ENCODE data around the gene GAS2.
A peak's percentile ranks its signal among the peaks of the same experiment; 100 is the strongest.

GAS2 gene

GRCh38 chr11:22730319-22730718 is 63.9 kb downstream of the GAS2 start:
- DNase-seq, result no peak

- no peak for DNase-seq
Observed at GRCh38 chr11:22732588-22732987, 66.2 kb downstream of the GAS2 start.

DNA sequence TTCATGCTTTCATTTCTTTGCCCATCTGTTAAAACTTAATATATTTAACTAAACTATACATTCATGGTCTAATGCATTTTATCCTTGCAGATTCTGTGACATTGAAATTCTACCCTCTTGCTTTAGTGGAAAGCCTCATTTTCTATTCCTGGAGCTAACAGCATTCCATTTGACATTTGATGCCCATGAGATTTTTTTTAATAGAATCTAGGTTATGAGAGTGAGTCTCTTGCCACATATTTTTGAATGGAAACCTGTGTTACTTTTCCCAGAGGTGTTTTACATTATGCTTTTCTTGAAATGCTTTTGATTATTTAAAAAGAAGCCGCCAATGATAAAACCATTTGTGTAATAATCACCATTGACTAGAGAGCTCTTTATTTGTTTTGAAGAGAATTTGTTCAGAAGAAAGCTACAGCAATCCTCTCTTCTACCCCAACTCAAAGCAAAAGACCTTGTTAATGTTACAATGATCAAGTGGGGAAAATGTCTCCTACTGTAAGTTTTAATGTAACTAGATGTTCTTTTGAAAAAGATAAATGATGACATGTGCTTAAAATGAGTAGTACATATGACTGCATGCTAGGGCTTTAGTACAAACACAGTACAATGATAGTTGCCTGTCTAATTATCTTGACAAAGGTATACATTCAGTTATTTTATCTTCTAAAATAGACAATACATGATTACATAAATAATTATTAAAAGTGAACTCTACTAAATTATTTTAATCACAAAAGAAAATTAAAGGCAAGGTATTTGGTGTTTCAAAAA is 67.3 kb downstream of the GAS2 start:
- DNase-seq, result no peak

- no peak for DNase-seq
Observed at GRCh38 chr11:22734628-22735345, 68.4 kb downstream of the GAS2 start.

DNA sequence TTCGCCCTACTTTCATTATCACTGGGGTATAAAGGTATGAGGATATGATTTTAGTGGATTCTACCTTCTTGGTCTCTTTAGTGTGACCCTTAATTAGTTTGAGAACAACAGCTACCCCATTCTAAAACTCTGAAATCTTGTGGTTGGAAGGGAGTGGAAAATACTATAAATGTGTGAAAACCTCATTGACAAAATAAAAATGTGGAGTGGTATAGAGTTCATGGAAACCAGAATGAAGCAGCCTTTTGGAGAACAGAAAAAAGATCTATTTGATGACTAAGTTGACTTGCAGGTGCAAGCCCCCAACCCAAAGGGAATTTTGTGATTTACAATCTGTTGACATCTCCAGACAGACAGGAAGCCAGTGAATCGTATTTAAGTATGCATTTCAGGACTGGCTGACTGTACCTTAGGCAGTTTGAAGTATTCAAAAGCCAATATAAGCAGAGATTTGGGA is 75.8 kb downstream of the GAS2 start:
- DNase-seq, result no peak

DNA sequence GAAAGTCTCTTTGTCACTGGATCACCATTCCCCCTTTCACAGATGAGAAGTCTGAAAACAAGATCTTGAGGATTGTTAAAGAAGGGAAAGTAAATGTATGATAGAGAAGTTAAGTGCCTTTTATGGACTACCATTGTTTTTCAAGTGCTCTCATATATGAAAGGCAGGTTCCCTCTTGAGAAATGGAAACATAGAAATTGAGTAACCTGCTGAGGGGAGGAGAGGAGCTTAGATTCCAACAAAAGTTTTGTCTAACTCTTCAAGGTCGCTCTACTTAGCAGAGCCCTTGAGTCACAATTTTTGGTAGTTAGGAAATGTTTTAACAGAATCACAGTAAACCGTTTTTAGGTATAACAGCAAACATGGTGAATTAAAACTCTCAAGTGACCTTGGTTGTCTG is 83.1 kb downstream of the GAS2 start:
- no peak for DNase-seq

GRCh38 chr11:22752908-22753310 is 86.5 kb downstream of the GAS2 start:
- DNase-seq, result no peak

GRCh38 chr11:22753416-22753815 is 87.0 kb downstream of the GAS2 start:
- no peak for DNase-seq

GRCh38 chr11:22761066-22761465 is 94.7 kb downstream of the GAS2 start:
- DNase-seq, result no peak

DNA sequence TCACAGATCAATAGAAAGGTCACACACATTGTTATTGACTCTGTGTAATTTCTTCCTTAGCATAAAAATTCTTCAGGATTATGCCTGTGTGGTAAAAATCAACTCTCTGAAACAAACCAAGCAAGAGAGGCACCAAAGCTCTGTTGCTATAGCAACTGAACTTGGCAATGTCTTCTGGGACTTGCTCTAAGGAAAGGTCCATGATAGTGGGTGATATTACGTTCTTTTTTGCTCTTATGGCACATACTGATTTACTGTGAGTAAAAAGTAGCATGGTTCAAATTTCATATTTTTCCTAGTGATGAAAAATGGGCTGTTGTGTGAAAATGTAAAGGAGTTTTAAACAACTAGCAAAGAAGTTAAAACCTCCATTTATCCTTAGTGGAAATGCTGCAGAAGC is 96.8 kb downstream of the GAS2 start:
- no peak for DNase-seq

- DNase-seq, result no peak
Observed at GRCh38 chr11:22764735-22765134, 98.3 kb downstream of the GAS2 start.

DNA sequence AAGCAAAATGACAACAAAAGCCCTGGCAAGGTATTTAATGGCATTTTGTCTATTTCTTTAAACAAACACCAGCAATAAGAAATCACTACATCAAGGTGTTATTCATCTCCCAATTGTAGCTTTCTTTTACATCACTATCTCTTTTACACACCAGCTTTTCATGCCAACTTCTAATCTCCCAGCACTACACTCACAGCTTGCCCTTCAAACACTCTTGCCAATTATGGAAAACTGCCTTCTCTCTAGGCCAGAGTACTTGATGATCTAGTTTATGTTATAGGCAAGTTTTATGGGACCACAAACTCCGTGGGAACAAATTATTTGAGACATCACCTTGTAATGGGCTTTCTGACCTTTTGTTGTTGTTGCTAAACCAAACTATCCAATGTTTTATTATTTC is 101.9 kb downstream of the GAS2 start:
- no peak for DNase-seq

GRCh38 chr11:22769081-22769480 is 102.7 kb downstream of the GAS2 start:
- DNase-seq, result no peak

- no peak for DNase-seq
Observed at GRCh38 chr11:22774716-22775115, 108.3 kb downstream of the GAS2 start.

GRCh38 chr11:22775248-22775647 is 108.8 kb downstream of the GAS2 start:
- no peak for DNase-seq

DNA sequence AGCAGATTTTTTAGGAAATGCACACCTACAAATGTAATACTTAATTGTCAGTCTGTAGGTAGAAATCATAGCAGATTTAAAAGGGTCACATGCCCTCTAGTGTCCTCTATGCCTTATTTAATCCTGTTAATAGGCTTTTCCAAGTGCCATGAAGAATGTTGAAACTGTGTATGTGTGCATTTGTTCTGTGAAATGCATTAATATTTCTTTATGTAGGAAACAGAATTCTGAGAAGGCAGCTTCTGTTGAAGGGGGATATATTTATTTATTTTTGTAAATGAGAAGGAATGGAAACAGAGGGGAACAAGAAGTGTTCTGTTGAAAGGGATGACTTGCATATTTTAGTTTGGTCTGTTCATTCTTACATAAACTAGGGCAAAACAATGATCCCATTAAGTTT is 112.2 kb downstream of the GAS2 start:
- no peak for DNase-seq

DNA sequence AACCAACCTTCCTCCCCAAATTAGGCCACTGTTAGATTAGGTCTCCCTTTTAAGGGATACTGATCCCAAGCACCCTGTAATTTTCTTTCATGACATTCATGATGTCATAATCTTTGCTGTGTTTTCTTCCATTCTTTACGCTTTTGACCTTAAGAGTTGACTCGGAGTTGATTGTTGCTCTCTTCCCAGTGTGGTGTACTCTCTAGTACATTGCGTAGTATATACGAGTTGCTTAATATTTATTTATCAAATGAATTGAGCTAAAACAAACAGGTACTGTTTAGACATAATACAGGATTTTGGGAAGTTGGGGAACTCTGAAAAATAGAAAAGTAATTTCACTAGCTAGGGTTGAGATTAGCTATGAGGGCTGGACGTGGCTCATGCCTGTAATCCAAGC is 113.4 kb downstream of the GAS2 start:
- DNase-seq, result no peak

- DNase-seq, result no peak
Observed at GRCh38 chr11:22780952-22781593, 114.7 kb downstream of the GAS2 start.

- no peak for DNase-seq
Observed at GRCh38 chr11:22785251-22785650, 118.8 kb downstream of the GAS2 start.

DNA sequence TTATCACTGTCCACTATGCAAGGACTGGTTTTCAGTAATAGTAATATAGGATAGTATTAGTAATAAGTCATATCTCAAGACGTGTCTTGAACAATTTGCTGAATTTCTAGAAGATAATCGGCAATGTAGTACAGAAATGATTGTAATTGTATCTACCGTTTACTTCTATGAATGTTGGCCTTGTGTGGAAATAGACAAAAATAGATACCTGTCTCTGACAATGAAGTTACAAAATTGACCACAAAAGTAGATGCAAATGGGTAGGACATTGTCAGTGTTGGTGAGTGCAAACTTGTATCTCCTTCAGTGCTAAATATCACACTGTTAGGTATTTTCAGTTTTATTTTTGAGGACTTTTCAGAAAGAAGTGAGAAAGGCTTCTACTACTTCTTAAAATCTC is 120.1 kb downstream of the GAS2 start:
- DNase-seq, result no peak

DNA sequence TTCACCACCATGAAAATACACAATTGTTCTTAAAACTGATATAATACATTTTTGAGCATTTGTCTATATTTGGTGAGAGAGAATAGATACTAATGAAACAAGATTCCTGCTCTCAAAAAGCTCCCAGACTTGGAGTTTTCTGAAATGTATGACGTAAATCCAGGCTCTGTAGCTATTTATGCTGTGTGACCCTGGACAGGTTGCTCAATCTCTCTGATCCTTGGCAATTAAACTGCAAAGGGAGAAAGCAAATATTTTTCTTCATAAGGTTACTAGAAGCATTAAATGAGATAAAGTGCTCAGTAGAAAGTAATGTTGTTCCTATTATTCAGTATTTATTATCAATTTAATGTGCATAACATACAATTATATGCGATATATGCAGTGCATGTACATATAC is 120.6 kb downstream of the GAS2 start:
- DNase-seq, result no peak

DNA sequence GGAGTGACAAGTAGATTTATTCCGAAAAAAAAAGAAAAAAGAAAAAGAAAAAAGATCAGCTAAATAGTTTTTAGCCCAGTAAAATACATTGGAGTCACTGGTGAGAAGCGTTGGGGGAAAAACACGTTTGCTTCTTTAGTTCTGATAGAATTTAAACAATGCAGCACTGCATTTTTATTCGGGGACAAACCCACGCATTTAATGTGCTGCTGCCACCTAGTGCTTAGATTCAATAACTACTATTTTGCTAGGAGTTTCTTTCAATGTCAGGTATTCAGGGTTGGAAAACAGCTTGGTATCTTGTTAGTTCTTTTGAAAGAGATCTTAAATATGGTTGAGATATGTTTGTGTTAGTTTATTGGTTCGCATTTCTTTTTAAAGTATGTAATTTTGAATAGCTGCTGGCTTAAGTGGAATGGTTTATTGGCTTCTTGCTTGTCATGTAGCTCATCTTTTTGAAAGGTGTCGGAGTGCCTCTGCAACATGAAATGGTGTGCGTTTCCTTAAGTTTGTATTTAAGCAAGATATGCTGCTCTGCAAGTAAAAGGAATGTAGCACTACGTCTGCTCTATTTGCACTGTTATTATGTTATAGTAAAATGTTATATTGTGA is 121.2 kb downstream of the GAS2 start:
- DNase-seq, result peak; percentile 5 to 30

DNA sequence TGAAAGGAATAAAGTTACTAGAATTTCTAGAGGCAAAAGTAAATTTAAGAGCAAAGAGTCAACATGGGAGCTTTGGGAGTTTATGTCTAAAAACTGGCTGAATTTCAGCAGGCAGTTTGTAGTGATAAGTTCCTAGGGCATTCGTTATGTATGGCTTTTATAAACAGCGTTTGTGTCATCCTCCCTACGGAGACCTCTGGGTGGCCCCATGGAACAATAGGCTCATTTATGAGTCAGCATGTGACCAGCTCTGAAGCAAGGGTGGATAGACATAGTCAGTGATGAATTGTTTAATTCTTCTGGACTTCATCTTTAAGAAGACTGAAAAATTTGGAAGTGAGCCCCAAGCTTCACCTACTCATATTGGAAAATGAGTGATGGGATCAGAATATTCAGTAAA is 126.1 kb downstream of the GAS2 start:
- no peak for DNase-seq

DNA sequence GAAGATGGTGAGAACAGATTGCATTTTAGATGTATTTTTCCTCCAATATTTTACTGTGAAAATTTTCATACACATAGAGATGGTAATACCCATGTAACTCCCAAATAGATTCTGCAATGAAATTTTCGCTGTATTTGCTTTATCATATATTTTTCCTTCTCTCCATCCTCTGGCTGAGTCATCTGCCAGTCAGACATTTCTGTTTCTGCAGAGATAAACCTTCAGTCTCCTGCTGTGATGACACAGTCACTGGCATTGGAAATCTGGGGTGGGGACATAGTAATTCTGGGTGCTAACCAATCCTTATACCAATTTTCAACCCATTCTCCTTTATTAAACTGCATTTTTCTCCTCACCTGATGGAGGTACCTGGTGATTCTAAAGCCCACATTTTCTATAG is 129.5 kb downstream of the GAS2 start:
- no peak for DNase-seq

All from stimulated activated CD4-positive, alpha-beta T cell treated with anti-CD3 and anti-CD28 coated beads, Interleukin-2, amount 100 ng/mL, for 24 hours (primary cell).